Measurements from ENCODE around the gene PTPRN2. TPM values are rescaled to one million over a fixed set of nuclear protein-coding genes. Genes with fewer than 3 reads are reported as not detected.

Gene PTPRN2
- total and polyA plus RNA-seq, 2 donors (not counting 3 experiments of a cell fraction or from before 2014, with no cell fraction given), result 0.62 to 0.88 TPM

- Histone ChIP-seq H2AFZ (ENCODE audit: low read depth, low read length) (no peak overlapping the region), H3K9me3 (replicated peaks; ENCODE audit: control insufficient read depth, insufficient read depth, low read length) (peaks cover 10% of the 10 kb centered on the region), H3K9ac (replicated peaks; ENCODE audit: extremely low read depth, insufficient read depth, low read length) (no peak overlapping the region), H3K9me1 (replicated peaks; ENCODE audit: control insufficient read depth, extremely low read depth, insufficient read depth, low read length) (no peaks in the 10 kb centered on the region), H3K4me2 (ENCODE audit: insufficient read depth, low read length) (no peak overlapping the region), H3K4me3 (replicated peaks in 1 of 3; ENCODE audit: insufficient read depth in 1 of 3, low read depth in 1 of 3, low read length in 3 of 3) (no peak overlapping the region), H3K4me1 (ENCODE audit: control insufficient read depth, extremely low read depth, insufficient read depth, low read length) (no peaks in the 10 kb centered on the region), H3K27me3 (ENCODE audit: control insufficient read depth in 2 of 2, insufficient read depth in 2 of 2, low read length in 2 of 2) (no peaks in the 10 kb centered on the region), H3K79me2 (ENCODE audit: control insufficient read depth, insufficient read depth, low read length) (no peaks in the 10 kb centered on the region), H3K36me3 (ENCODE audit: control insufficient read depth in 2 of 2, extremely low read depth in 1 of 2, insufficient read depth in 2 of 2, low read length in 2 of 2) (no peaks in the 10 kb centered on the region), H3K27ac (ENCODE audit: insufficient read depth, low read depth, low read length) (no peak overlapping the region), H4K20me1 (replicated peaks; ENCODE audit: control insufficient read depth, extremely low read depth, insufficient read depth, low read length) (no peaks in the 10 kb centered on the region)
- TF ChIP-seq POLR2AphosphoS5 (IDR thresholded peaks at IDR 0.05; ENCODE audit: insufficient read depth, low read depth, low read length), result no peak
- TF ChIP-seq JUN (IDR thresholded peaks at IDR 0.05; ENCODE audit: borderline replicate concordance, insufficient read depth, insufficient read length, low read depth), result no peak
- TF ChIP-seq, protein P1, sequence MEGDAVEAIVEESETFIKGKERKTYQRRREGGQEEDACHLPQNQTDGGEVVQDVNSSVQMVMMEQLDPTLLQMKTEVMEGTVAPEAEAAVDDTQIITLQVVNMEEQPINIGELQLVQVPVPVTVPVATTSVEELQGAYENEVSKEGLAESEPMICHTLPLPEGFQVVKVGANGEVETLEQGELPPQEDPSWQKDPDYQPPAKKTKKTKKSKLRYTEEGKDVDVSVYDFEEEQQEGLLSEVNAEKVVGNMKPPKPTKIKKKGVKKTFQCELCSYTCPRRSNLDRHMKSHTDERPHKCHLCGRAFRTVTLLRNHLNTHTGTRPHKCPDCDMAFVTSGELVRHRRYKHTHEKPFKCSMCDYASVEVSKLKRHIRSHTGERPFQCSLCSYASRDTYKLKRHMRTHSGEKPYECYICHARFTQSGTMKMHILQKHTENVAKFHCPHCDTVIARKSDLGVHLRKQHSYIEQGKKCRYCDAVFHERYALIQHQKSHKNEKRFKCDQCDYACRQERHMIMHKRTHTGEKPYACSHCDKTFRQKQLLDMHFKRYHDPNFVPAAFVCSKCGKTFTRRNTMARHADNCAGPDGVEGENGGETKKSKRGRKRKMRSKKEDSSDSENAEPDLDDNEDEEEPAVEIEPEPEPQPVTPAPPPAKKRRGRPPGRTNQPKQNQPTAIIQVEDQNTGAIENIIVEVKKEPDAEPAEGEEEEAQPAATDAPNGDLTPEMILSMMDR (IDR thresholded peaks at IDR 0.05; ENCODE audit: extremely low read depth in 1 of 2, insufficient read depth in 1 of 2, low read depth in 1 of 2, low read length in 2 of 2), result no peak
- no peak for TF ChIP-seq EZH2 (IDR thresholded peaks at IDR 0.05; ENCODE audit: borderline replicate concordance, low read depth, low read length, severe bottlenecking)
- TF ChIP-seq POLR2A (IDR thresholded peaks at IDR 0.05; ENCODE audit: low read depth, low read length), result no peak
- TF ChIP-seq GATA2 (IDR thresholded peaks at IDR 0.05; ENCODE audit: insufficient read depth, insufficient read length, low read depth, low read length), result no peak
- TF ChIP-seq MYC (IDR thresholded peaks at IDR 0.05; ENCODE audit: low read depth, low read length), result no peak
- no peak for TF ChIP-seq MAX (IDR thresholded peaks at IDR 0.05; ENCODE audit: insufficient read depth, insufficient read length)
- TF ChIP-seq FOS (IDR thresholded peaks at IDR 0.05; ENCODE audit: borderline replicate concordance, insufficient read depth, low read length), result no peak
- ChIA-PET POLR2A (no interaction called here), CTCF (no interaction called here)
- FAIRE-seq, result no peak
- DNase-seq (ENCODE audit: low read depth, low spot score), result no peak
- intact Hi-C loops (cut with micrococcal nuclease) (no loop called here), dilution Hi-C loops (cut with MboI; ENCODE audit: extremely low pct_ligation_motif_present, low sequenced_read_pairs) (no loop called here)
- BruUV-seq (replicated peaks), result no TSS peak
Measured at GRCh38 chr7:157754416-157754790, 833.2 kb downstream of the PTPRN2 start.

Data from endothelial cell of umbilical vein (primary cell).